GM08714 (cell line): ENCODE data around the gene ZNF423.

Experiments used
- H3K4me3 ChIP-seq: fragments of 200-500 bp; sonication (Bioruptor generic); 2 replicates; pipeline ENCODE4 v1.5.1; 2014; ENCODE audit warnings: mild to moderate bottlenecking, low read length, inconsistent platforms
- ZNF274 ChIP-seq: IDR thresholded peaks from 2 replicates; pipeline ENCODE4 v1.6.1; 2012; ENCODE audit warnings: mild to moderate bottlenecking, low read depth, low read length

The ZNF423 gene

GRCh38 chr16:49495596-49496355 is 360.1 kb downstream of the ZNF423 start:
- no peak overlapping the region for H3K4me3 ChIP-seq
- no peak for TF ChIP-seq ZNF274

GRCh38 chr16:49494891-49495566 is 360.9 kb downstream of the ZNF423 start:
- no peak for TF ChIP-seq ZNF274

GRCh38 chr16:49494474-49494873 is 361.4 kb downstream of the ZNF423 start:
- H3K4me3 ChIP-seq: no peak overlapping the region
- TF ChIP-seq ZNF274: no peak

More at GRCh38 chr16:49494891-49495566, 360.9 kb downstream of the ZNF423 start:
- no peak overlapping the region for H3K4me3 ChIP-seq

- no peak overlapping the region for H3K4me3 ChIP-seq
- TF ChIP-seq ZNF274: no peak
These were observed 362.1 kb downstream of the ZNF423 start for GRCh38 chr16:49493836-49494235.

GRCh38 chr16:49492896-49493626 is 362.9 kb downstream of the ZNF423 start:
- no peak for TF ChIP-seq ZNF274
- H3K4me3 ChIP-seq: no peak overlapping the region

GRCh38 chr16:49491771-49492761 is 363.8 kb downstream of the ZNF423 start:
- H3K4me3 ChIP-seq: no peak overlapping the region
- TF ChIP-seq ZNF274: no peak

- no peak for TF ChIP-seq ZNF274
- H3K4me3 ChIP-seq: no peak overlapping the region
These were observed 364.7 kb downstream of the ZNF423 start for GRCh38 chr16:49491106-49491670.

- no peak overlapping the region for H3K4me3 ChIP-seq
- TF ChIP-seq ZNF274: no peak
These were observed 365.6 kb downstream of the ZNF423 start for GRCh38 chr16:49490321-49490705.

GRCh38 chr16:49489686-49490320 is 366.1 kb downstream of the ZNF423 start:
- no peak overlapping the region for H3K4me3 ChIP-seq

GRCh38 chr16:49488740-49489525 is 367.0 kb downstream of the ZNF423 start:
- no peak overlapping the region for H3K4me3 ChIP-seq
- no peak for TF ChIP-seq ZNF274

More at GRCh38 chr16:49489686-49490320, 366.1 kb downstream of the ZNF423 start:
- no peak for TF ChIP-seq ZNF274

GRCh38 chr16:49488336-49488735 is 367.6 kb downstream of the ZNF423 start:
- TF ChIP-seq ZNF274: no peak
- H3K4me3 ChIP-seq: no peak overlapping the region

- no peak for TF ChIP-seq ZNF274
- no peak overlapping the region for H3K4me3 ChIP-seq
These were observed 368.2 kb downstream of the ZNF423 start for GRCh38 chr16:49487746-49488145.
